Measurements from ENCODE around the gene RTKN. TPM values are rescaled to one million over a fixed set of nuclear protein-coding genes. Genes with fewer than 3 reads are reported as not detected.

The RTKN gene
- total RNA-seq, 1 experiment from 2014 or later, result 83.1 TPM

DNA sequence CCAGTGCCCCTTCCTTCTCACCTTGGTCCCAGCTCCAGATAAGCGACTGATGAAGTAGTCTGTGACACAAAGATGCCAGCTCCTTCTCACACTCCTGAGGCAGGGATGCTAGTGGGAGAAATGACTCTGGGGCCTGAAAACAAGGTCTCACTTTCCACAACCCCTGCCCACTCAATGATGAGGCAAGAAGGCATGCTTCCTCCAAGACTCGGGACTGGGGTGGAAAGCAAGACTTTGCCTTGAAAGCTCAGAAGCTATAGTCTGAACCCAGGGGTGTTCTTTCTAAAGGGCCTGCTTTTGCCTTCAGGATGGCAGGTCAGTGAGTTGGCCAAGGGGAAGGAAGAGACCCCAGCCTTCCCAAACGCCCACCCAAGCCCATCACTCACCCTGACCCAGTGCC lies 39.7 kb upstream of the RTKN start:
- in situ Hi-C loops (cut with HindIII; ENCODE audit: low pct_unique_long_range_greater_than_20kb, low sequenced_read_pairs), result no loop called here
- Histone ChIP-seq H3K9me3 (ENCODE audit: control insufficient read depth, insufficient read depth, low read depth, low read length) (no peaks in the 10 kb centered on the region), H3K27ac (ENCODE audit: low read length) (peak overlapping the region; percentile 99), H3K27me3 (ENCODE audit: control insufficient read depth, insufficient read depth, low read length) (no peaks in the 10 kb centered on the region), H3K36me3 (ENCODE audit: control insufficient read depth, insufficient read depth, low read length) (peaks cover 3% of the 10 kb centered on the region; the same call in 1 of the 2 replicates), H3K4me1 (ENCODE audit: control insufficient read depth, insufficient read depth, low read length) (peaks cover 16% of the 10 kb centered on the region), H3K4me3 (ENCODE audit: low read depth in 2 of 2, low read length in 2 of 2) (peak overlapping the region; percentile 84 to 99)
- CTCF ChIA-PET, result no interaction called here
- no TSS peak for BruUV-seq (replicated peaks)
- DNase-seq (ENCODE audit: low read depth, low spot score), result no peak
- ATAC-seq, result no peak
- TF ChIP-seq, protein P1, sequence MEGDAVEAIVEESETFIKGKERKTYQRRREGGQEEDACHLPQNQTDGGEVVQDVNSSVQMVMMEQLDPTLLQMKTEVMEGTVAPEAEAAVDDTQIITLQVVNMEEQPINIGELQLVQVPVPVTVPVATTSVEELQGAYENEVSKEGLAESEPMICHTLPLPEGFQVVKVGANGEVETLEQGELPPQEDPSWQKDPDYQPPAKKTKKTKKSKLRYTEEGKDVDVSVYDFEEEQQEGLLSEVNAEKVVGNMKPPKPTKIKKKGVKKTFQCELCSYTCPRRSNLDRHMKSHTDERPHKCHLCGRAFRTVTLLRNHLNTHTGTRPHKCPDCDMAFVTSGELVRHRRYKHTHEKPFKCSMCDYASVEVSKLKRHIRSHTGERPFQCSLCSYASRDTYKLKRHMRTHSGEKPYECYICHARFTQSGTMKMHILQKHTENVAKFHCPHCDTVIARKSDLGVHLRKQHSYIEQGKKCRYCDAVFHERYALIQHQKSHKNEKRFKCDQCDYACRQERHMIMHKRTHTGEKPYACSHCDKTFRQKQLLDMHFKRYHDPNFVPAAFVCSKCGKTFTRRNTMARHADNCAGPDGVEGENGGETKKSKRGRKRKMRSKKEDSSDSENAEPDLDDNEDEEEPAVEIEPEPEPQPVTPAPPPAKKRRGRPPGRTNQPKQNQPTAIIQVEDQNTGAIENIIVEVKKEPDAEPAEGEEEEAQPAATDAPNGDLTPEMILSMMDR (IDR thresholded peaks at IDR 0.05), result no peak
- TF ChIP-seq POLR2AphosphoS5 (IDR thresholded peaks at IDR 0.05; ENCODE audit: low read depth, low read length) (no peak), SIN3A (IDR thresholded peaks at IDR 0.05; ENCODE audit: borderline replicate concordance, insufficient read depth, low read depth, low read length) (no peak)
- TF ChIP-seq, protein P2, sequence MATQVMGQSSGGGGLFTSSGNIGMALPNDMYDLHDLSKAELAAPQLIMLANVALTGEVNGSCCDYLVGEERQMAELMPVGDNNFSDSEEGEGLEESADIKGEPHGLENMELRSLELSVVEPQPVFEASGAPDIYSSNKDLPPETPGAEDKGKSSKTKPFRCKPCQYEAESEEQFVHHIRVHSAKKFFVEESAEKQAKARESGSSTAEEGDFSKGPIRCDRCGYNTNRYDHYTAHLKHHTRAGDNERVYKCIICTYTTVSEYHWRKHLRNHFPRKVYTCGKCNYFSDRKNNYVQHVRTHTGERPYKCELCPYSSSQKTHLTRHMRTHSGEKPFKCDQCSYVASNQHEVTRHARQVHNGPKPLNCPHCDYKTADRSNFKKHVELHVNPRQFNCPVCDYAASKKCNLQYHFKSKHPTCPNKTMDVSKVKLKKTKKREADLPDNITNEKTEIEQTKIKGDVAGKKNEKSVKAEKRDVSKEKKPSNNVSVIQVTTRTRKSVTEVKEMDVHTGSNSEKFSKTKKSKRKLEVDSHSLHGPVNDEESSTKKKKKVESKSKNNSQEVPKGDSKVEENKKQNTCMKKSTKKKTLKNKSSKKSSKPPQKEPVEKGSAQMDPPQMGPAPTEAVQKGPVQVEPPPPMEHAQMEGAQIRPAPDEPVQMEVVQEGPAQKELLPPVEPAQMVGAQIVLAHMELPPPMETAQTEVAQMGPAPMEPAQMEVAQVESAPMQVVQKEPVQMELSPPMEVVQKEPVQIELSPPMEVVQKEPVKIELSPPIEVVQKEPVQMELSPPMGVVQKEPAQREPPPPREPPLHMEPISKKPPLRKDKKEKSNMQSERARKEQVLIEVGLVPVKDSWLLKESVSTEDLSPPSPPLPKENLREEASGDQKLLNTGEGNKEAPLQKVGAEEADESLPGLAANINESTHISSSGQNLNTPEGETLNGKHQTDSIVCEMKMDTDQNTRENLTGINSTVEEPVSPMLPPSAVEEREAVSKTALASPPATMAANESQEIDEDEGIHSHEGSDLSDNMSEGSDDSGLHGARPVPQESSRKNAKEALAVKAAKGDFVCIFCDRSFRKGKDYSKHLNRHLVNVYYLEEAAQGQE (IDR thresholded peaks at IDR 0.05; ENCODE audit: insufficient read depth in 1 of 2, low read depth in 2 of 2, low read length in 1 of 2), result no peak
- intact Hi-C loops (cut with micrococcal nuclease; ENCODE audit: unreplicated experiment), result loop anchor here (5.0 kb wide), 1 partner anchor 106 kb away; no protein-coding TSS in a partner anchor
- POLR2A ChIA-PET, result interaction anchor here (0.7 kb wide), 1 partner anchor 23 kb away, joined by 3 read pairs; the partner anchor contains the start of gene WBP1

DNA sequence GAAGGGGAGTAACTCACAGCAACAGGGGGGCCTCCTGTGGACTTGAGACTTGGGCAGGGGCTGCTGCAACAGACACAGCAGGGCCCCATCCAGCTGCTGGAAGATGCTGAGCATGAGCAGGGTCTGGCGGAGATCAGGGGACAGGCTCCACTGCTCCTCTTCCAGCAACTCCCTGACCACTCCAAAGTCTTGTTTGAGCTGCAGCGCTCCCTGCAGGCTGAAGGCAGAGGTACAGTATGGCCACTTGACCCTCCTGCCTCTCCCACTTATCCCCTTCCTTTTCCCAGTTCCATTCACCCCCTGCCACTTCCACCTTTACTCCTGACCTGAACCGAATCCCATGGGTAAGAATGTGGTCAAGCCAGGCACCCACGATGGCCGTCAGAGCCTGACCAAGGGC lies 33.2 kb upstream of the RTKN start:
- in situ Hi-C loops (cut with HindIII; ENCODE audit: low pct_unique_long_range_greater_than_20kb, low sequenced_read_pairs) (no loop called here), intact Hi-C loops (cut with micrococcal nuclease; ENCODE audit: unreplicated experiment) (no loop called here)
- Histone ChIP-seq H3K36me3 (ENCODE audit: control insufficient read depth, insufficient read depth, low read length) (peaks cover 6% of the 10 kb centered on the region; the same call in 1 of the 2 replicates), H3K4me1 (ENCODE audit: control insufficient read depth, insufficient read depth, low read length) (no peaks in the 10 kb centered on the region; the same call in 1 of the 2 replicates), H3K9me3 (ENCODE audit: control insufficient read depth, insufficient read depth, low read depth, low read length) (no peaks in the 10 kb centered on the region), H3K27ac (ENCODE audit: low read length) (no peak overlapping the region), H3K27me3 (ENCODE audit: control insufficient read depth, insufficient read depth, low read length) (no peaks in the 10 kb centered on the region), H3K4me3 (ENCODE audit: low read depth in 2 of 2, low read length in 2 of 2) (no peak overlapping the region)
- DNase-seq (ENCODE audit: low read depth, low spot score) (no peak), ATAC-seq (no peak)
- no TSS peak for BruUV-seq (replicated peaks)
- POLR2A ChIA-PET, result interaction anchor here (1.1 kb wide), 1 partner anchor 14 kb away, joined by 4 read pairs; no protein-coding TSS in a partner anchor
- CTCF ChIA-PET, result no interaction called here
- TF ChIP-seq, protein P1 (IDR thresholded peaks at IDR 0.05), result peak; percentile 69; the same call in 1 of the 2 replicates
- TF ChIP-seq TCF7L2 (IDR thresholded peaks at IDR 0.05; ENCODE audit: low read depth, low read length), result no peak

Measured in Panc1 (cell line).